ENCODE measurements around the gene ULK1.

ULK1 gene

DNA sequence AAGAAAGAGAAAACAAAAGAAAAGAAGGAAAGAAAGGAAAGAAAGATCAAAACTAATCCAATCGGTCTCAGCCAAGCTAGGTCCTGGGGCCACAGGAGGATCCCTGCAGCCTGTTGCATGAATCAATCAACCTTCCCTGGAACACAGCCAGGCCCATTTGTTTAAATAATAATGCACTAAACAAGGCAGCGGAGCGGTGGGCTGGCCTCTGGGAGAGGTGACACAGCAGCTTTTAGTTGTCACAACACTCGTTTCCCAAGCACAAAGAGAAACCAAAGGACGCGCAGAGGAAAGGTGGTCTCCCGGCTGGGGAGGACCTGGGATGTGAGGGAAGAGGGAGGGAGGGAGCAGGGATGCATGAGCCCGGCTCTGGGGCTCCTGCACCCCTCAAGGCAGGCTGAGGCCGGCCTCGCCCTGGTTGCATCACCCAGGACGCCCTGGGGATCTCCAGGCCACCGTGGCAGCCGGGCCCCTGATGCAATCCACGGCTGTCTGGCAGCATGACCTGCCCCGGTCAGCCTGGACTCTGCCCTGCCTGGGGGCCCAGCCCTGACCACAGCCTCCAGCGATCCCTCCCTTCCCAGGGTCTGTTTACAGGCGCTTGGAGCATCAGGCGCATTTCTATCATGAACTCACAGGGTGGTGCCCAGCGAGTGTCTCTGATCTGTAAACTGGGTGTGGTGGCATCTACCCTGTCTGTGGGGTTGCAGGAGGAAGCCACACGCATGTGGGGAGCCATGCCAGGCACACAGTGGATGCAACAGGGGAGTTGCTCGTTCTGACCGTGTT lies 33.8 kb upstream of the ULK1 start (continued):
- TF ChIP-seq, protein P1, sequence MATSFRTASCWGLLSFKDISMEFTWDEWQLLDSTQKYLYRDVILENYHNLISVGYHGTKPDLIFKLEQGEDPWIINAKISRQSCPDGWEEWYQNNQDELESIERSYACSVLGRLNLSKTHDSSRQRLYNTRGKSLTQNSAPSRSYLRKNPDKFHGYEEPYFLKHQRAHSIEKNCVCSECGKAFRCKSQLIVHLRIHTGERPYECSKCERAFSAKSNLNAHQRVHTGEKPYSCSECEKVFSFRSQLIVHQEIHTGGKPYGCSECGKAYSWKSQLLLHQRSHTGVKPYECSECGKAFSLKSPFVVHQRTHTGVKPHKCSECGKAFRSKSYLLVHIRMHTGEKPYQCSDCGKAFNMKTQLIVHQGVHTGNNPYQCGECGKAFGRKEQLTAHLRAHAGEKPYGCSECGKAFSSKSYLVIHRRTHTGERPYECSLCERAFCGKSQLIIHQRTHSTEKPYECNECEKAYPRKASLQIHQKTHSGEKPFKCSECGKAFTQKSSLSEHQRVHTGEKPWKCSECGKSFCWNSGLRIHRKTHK (tag by site-specific recombination; IDR thresholded peaks at IDR 0.05) = no peak
- TF ChIP-seq BCL6B (tag by site-specific recombination; IDR thresholded peaks at IDR 0.05) (no peak), ZBTB8A (tag by site-specific recombination; IDR thresholded peaks at IDR 0.05) (peak; percentile 87), ZNF24 (tag by site-specific recombination; IDR thresholded peaks at IDR 0.05) (0 out of 2 replicates have a peak, but pooled peaks have one; percentile 27), TRIM28 (IDR thresholded peaks at IDR 0.05; ENCODE audit: borderline replicate concordance, low read length) (peak; percentile 43; the same call in 1 of the 2 replicates), ZNF645 (tag by site-specific recombination; IDR thresholded peaks at IDR 0.05) (no peak), ZNF19 (tag by site-specific recombination; IDR thresholded peaks at IDR 0.05; ENCODE audit: low read depth) (no peak), HOXD13 (CRISPR knock-in tag; IDR thresholded peaks at IDR 0.05; ENCODE audit: borderline replicate concordance) (peak; percentile 98), ZNF311 (tag by site-specific recombination; IDR thresholded peaks at IDR 0.05; ENCODE audit: borderline replicate concordance) (no peak), ZNF37A (tag by site-specific recombination; IDR thresholded peaks at IDR 0.05) (no peak), ZNF529 (tag by site-specific recombination; IDR thresholded peaks at IDR 0.05; ENCODE audit: insufficient replicate concordance) (no peak), ZNF660 (tag by site-specific recombination; IDR thresholded peaks at IDR 0.05) (no peak), ZBTB1 (tag by site-specific recombination; IDR thresholded peaks at IDR 0.05) (no peak), ZNF239 (tag by site-specific recombination; IDR thresholded peaks at IDR 0.05) (no peak), MZF1 (tag by site-specific recombination; IDR thresholded peaks at IDR 0.05; ENCODE audit: borderline replicate concordance) (no peak), SP7 (tag by site-specific recombination; IDR thresholded peaks at IDR 0.05) (peak; percentile 65)
- TF ChIP-seq, protein P2, sequence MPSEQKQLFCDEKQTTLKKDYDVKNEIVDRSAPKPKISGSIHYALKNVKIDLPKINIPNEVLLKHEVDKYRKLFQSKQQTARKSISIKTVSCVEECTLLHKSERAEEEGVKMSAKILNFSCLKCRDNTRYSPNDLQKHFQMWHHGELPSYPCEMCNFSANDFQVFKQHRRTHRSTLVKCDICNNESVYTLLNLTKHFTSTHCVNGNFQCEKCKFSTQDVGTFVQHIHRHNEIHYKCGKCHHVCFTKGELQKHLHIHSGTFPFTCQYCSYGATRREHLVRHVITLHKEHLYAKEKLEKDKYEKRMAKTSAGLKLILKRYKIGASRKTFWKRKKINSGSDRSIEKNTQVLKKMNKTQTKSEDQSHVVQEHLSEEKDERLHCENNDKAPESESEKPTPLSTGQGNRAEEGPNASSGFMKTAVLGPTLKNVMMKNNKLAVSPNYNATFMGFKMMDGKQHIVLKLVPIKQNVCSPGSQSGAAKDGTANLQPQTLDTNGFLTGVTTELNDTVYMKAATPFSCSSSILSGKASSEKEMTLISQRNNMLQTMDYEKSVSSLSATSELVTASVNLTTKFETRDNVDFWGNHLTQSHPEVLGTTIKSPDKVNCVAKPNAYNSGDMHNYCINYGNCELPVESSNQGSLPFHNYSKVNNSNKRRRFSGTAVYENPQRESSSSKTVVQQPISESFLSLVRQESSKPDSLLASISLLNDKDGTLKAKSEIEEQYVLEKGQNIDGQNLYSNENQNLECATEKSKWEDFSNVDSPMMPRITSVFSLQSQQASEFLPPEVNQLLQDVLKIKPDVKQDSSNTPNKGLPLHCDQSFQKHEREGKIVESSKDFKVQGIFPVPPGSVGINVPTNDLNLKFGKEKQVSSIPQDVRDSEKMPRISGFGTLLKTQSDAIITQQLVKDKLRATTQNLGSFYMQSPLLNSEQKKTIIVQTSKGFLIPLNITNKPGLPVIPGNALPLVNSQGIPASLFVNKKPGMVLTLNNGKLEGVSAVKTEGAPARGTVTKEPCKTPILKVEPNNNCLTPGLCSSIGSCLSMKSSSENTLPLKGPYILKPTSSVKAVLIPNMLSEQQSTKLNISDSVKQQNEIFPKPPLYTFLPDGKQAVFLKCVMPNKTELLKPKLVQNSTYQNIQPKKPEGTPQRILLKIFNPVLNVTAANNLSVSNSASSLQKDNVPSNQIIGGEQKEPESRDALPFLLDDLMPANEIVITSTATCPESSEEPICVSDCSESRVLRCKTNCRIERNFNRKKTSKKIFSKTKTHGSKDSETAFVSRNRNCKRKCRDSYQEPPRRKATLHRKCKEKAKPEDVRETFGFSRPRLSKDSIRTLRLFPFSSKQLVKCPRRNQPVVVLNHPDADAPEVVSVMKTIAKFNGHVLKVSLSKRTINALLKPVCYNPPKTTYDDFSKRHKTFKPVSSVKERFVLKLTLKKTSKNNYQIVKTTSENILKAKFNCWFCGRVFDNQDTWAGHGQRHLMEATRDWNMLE (tag by site-specific recombination; conservative IDR thresholded peaks at IDR 0.05; ENCODE audit: low read depth) = no peak
- TF ChIP-seq, protein P3, sequence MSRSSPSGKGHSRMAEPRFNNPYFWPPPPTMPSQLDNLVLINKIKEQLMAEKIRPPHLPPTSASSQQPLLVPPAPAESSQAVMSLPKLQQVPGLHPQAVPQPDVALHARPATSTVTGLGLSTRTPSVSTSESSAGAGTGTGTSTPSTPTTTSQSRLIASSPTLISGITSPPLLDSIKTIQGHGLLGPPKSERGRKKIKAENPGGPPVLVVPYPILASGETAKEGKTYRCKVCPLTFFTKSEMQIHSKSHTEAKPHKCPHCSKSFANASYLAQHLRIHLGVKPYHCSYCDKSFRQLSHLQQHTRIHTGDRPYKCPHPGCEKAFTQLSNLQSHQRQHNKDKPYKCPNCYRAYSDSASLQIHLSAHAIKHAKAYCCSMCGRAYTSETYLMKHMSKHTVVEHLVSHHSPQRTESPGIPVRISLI (tag by site-specific recombination; IDR thresholded peaks at IDR 0.05) = no peak
- TF ChIP-seq, protein P4, sequence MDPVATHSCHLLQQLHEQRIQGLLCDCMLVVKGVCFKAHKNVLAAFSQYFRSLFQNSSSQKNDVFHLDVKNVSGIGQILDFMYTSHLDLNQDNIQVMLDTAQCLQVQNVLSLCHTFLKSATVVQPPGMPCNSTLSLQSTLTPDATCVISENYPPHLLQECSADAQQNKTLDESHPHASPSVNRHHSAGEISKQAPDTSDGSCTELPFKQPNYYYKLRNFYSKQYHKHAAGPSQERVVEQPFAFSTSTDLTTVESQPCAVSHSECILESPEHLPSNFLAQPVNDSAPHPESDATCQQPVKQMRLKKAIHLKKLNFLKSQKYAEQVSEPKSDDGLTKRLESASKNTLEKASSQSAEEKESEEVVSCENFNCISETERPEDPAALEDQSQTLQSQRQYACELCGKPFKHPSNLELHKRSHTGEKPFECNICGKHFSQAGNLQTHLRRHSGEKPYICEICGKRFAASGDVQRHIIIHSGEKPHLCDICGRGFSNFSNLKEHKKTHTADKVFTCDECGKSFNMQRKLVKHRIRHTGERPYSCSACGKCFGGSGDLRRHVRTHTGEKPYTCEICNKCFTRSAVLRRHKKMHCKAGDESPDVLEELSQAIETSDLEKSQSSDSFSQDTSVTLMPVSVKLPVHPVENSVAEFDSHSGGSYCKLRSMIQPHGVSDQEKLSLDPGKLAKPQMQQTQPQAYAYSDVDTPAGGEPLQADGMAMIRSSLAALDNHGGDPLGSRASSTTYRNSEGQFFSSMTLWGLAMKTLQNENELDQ (tag by site-specific recombination; IDR thresholded peaks at IDR 0.05; ENCODE audit: low read depth) = no peak
- TF ChIP-seq, protein P5, sequence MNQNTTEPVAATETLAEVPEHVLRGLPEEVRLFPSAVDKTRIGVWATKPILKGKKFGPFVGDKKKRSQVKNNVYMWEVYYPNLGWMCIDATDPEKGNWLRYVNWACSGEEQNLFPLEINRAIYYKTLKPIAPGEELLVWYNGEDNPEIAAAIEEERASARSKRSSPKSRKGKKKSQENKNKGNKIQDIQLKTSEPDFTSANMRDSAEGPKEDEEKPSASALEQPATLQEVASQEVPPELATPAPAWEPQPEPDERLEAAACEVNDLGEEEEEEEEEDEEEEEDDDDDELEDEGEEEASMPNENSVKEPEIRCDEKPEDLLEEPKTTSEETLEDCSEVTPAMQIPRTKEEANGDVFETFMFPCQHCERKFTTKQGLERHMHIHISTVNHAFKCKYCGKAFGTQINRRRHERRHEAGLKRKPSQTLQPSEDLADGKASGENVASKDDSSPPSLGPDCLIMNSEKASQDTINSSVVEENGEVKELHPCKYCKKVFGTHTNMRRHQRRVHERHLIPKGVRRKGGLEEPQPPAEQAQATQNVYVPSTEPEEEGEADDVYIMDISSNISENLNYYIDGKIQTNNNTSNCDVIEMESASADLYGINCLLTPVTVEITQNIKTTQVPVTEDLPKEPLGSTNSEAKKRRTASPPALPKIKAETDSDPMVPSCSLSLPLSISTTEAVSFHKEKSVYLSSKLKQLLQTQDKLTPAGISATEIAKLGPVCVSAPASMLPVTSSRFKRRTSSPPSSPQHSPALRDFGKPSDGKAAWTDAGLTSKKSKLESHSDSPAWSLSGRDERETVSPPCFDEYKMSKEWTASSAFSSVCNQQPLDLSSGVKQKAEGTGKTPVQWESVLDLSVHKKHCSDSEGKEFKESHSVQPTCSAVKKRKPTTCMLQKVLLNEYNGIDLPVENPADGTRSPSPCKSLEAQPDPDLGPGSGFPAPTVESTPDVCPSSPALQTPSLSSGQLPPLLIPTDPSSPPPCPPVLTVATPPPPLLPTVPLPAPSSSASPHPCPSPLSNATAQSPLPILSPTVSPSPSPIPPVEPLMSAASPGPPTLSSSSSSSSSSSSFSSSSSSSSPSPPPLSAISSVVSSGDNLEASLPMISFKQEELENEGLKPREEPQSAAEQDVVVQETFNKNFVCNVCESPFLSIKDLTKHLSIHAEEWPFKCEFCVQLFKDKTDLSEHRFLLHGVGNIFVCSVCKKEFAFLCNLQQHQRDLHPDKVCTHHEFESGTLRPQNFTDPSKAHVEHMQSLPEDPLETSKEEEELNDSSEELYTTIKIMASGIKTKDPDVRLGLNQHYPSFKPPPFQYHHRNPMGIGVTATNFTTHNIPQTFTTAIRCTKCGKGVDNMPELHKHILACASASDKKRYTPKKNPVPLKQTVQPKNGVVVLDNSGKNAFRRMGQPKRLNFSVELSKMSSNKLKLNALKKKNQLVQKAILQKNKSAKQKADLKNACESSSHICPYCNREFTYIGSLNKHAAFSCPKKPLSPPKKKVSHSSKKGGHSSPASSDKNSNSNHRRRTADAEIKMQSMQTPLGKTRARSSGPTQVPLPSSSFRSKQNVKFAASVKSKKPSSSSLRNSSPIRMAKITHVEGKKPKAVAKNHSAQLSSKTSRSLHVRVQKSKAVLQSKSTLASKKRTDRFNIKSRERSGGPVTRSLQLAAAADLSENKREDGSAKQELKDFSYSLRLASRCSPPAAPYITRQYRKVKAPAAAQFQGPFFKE (tag by site-specific recombination; IDR thresholded peaks at IDR 0.05; ENCODE audit: borderline replicate concordance) = no peak
